Breast epithelium (tissue), 4 donors: ENCODE data around the gene TGFBR3. TPM values are rescaled to one million over a fixed set of nuclear protein-coding genes. Genes with fewer than 3 reads are reported as not detected.
A peak's percentile ranks its signal among the peaks of the same experiment; 100 is the strongest.

Experiments used
- DNase-seq, 2 donors: peaks; one replicate each; pipeline ENCODE4 v3.0.0-alpha.2; 2019; ENCODE audit warnings: low spot score in 2 of 2
- H3K27ac ChIP-seq, 2 donors: fragments of 200-600 bp; sonication (generic) in 1 of 2; one replicate each; pipeline ENCODE4 v1.5.1; 2016 to 2019; ENCODE audit warnings: mild to moderate bottlenecking in 1 of 2
- H3K27me3 ChIP-seq, 2 donors: fragments of 200-600 bp; sonication (generic) in 1 of 2; one replicate each; pipeline versions ENCODE4 v1.5.1 to v1.6.0; 2017 to 2019; ENCODE audit warnings: control low read depth in 1 of 2, mild to moderate bottlenecking in 1 of 2
- H3K36me3 ChIP-seq: fragments of 200-600 bp; one replicate; pipeline ENCODE4 v1.5.1; 2019
- H3K4me1 ChIP-seq, 2 donors: fragments of 200-600 bp; sonication (generic); one replicate each; pipeline ENCODE4 v1.5.1; 2016 to 2019; ENCODE audit warnings: control low read depth in 1 of 2
- H3K4me3 ChIP-seq, 3 donors: fragments of 200-600 bp; sonication (generic); 1 replicate in 2 of 3; 2 replicates in 1 of 3; pipeline ENCODE4 v1.5.1; 2016 to 2019; ENCODE audit warnings: mild to moderate bottlenecking in 3 of 3, moderate library complexity in 2 of 3
- H3K9me3 ChIP-seq, 2 donors: fragments of 200-600 bp; sonication (generic) in 1 of 2; one replicate each; pipeline ENCODE4 v1.5.1; 2016 to 2019; ENCODE audit warnings: control low read depth in 1 of 2
- POLR2A ChIP-seq: fragments of 450-650 bp; IDR thresholded peaks from one replicate; pipeline ENCODE4 v1.6.1; 2016; ENCODE audit warnings: antibody characterized with exemption, mild to moderate bottlenecking, moderate library complexity
- POLR2AphosphoS5 ChIP-seq, 3 donors: sonication (generic); formaldehyde crosslinking; IDR thresholded peaks; one replicate each; pipeline ENCODE4 v1.6.1; 2017; ENCODE audit warnings: antibody characterized with exemption in 3 of 3
- intact Hi-C: fragments of 100-400 bp; cut with DNase I; formaldehyde crosslinking; loops from one replicate; pipeline ENCODE4 v1.15.1; 2023; ENCODE audit warnings: low total_unique reads
- total RNA-seq, 3 donors: library from RNA; depleted of rRNA; stranded (reverse); fragments of >200 nt; gene quantifications; one replicate each; pipeline ENCODE4 v1.1.0, GENCODE V29; 2016
- TF ChIP-seq, protein P1 (sequence below), 3 donors: fragments of 450-650 bp; IDR thresholded peaks; one replicate each; pipeline ENCODE4 v1.5.1; 2016 to 2017; ENCODE audit warnings: antibody characterized with exemption in 3 of 3, mild to moderate bottlenecking in 3 of 3, moderate library complexity in 3 of 3

TGFBR3 gene
- total RNA-seq, 3 donors from 2014 or later, result 127 to 287 (median 167) TPM

DNA sequence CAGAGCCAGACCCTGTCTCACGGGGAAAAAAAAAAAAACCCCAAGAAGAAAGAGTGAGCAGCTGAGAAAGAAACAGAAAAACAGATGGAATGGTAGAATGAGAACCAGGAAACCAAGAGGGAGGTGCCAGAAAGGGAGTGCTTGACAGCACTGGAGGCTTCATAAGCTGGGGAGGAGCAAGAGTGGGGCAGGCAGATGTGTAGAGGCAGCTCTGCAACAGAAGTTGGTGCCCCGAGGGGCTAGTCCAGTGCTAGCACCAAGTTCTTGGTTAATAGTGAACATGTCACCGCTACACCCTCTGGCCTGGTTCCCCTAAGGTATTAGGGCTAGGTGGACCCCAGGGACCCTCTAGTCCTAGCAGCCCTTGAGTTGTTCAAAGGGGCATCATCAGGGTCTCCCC is 98.0 kb downstream of the TGFBR3 start:
- Histone ChIP-seq H3K36me3 (no peaks in the 10 kb centered on the region), H3K27ac (peak overlapping the region in 1 of 2 donors; percentile 57), H3K27me3 (no peaks in the 10 kb centered on the region), H3K4me3 (no peak overlapping the region), H3K4me1 (peaks cover 7 to 15% of the 10 kb centered on the region in 2 donors), H3K9me3 (no peaks in the 10 kb centered on the region)
- peak in 1 of 2 donors; percentile 7 for DNase-seq
- intact Hi-C loops, result no loop called here
- TF ChIP-seq, protein P1, sequence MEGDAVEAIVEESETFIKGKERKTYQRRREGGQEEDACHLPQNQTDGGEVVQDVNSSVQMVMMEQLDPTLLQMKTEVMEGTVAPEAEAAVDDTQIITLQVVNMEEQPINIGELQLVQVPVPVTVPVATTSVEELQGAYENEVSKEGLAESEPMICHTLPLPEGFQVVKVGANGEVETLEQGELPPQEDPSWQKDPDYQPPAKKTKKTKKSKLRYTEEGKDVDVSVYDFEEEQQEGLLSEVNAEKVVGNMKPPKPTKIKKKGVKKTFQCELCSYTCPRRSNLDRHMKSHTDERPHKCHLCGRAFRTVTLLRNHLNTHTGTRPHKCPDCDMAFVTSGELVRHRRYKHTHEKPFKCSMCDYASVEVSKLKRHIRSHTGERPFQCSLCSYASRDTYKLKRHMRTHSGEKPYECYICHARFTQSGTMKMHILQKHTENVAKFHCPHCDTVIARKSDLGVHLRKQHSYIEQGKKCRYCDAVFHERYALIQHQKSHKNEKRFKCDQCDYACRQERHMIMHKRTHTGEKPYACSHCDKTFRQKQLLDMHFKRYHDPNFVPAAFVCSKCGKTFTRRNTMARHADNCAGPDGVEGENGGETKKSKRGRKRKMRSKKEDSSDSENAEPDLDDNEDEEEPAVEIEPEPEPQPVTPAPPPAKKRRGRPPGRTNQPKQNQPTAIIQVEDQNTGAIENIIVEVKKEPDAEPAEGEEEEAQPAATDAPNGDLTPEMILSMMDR (IDR thresholded peaks at IDR 0.05), result no peak
- no peak for TF ChIP-seq POLR2A

DNA sequence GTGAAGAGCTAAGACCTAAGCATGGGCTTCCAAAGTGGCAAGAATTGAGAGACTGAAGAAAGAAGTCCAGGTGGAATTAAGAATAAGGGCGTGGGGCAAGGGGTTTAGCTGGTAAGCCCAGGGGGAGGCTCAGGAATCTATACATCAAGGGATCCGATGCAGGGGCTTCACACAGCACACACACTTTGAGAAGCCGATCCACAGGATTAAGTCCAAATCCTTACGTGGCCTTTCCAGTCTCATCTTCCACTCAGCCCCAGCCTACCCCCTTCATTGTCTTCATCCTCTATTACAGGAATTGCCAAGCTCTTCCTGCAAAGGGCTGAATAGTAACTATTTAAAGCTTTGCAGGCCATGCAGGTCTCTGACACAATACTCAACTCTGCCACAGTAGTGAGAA is 101.3 kb downstream of the TGFBR3 start:
- Histone ChIP-seq H3K9me3 (no peaks in the 10 kb centered on the region), H3K36me3 (no peaks in the 10 kb centered on the region), H3K27ac (peak overlapping the region in 1 of 2 donors; percentile 38), H3K27me3 (no peaks in the 10 kb centered on the region), H3K4me1 (peaks cover 6% of the 10 kb centered on the region in 2 donors), H3K4me3 (no peak overlapping the region)
- intact Hi-C loops, result no loop called here
- TF ChIP-seq, protein P1 (IDR thresholded peaks at IDR 0.05), result no peak
- no peak for TF ChIP-seq POLR2AphosphoS5 (IDR thresholded peaks at IDR 0.05)
- TF ChIP-seq POLR2A, result no peak
- DNase-seq, result no peak

DNA sequence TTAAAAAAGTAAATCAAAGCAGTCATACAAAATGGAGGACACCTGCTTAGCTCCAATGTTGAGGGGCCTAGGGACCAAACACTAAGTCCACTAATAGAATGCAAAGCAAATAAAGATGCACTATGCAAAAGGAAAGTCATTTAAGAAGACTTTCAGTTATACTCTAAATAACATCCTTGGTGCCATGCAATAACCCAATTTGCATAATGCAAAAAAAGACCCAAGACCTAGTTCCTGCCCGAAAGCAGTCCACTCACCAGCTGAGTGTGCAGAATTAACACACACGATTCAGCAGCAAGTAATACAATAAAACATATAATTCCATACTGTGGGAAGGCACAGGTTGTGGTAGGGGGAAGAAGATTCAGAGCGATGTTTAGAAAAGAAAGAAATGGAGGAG is 101.8 kb downstream of the TGFBR3 start:
- Histone ChIP-seq H3K4me3 (no peak overlapping the region), H3K27ac (peak overlapping the region in 1 of 2 donors; percentile 38), H3K9me3 (no peaks in the 10 kb centered on the region), H3K4me1 (peaks cover 6% of the 10 kb centered on the region in 2 donors), H3K27me3 (no peaks in the 10 kb centered on the region), H3K36me3 (no peaks in the 10 kb centered on the region)
- DNase-seq, result no peak
- no peak for TF ChIP-seq POLR2AphosphoS5 (IDR thresholded peaks at IDR 0.05)
- TF ChIP-seq, protein P1 (IDR thresholded peaks at IDR 0.05), result no peak
- TF ChIP-seq POLR2A, result no peak
- intact Hi-C loops, result no loop called here

DNA sequence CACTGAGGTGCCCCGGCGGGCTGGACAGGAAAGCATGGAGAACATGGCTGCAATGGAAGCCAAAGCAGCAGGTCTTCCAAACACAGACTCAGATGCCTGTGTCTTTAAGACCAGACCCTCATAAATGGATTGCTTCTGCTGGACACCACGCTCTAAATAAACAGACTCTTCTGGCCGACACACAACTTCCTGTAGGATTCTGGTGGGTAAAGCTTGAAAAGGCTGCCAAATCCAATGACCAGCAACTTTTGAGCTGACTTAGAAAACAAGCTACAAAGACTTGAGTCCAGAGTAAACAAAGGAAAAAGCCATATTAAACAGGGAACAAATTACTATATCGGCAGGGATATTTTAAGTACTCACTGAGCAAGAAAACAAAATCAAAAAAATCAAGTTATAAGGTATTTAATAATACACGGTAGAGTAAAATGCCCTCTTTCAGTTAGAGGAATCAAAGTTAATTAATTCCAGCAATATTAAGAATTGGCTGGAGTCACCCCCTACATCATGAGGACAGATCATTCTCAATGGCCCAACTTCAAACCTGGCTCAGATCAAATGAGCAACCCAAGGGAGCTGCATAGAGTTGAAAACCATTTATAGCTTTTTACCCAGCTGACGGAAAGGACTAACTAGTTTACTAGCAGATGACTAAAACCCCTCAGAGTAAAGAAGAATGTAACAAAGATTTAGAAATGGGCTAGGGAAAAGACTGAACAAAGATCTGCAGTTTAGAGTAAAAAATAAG is 102.4 kb downstream of the TGFBR3 start:
- Histone ChIP-seq H3K36me3 (no peaks in the 10 kb centered on the region), H3K9me3 (no peaks in the 10 kb centered on the region), H3K27ac (peak overlapping the region; percentile 40 to 87), H3K4me1 (peaks cover 2 to 6% of the 10 kb centered on the region in 2 donors), H3K27me3 (no peaks in the 10 kb centered on the region), H3K4me3 (peak overlapping the region in 1 of 3 donors; percentile 21)
- TF ChIP-seq, protein P1 (IDR thresholded peaks at IDR 0.05), result no peak
- TF ChIP-seq POLR2AphosphoS5 (IDR thresholded peaks at IDR 0.05), result no peak
- TF ChIP-seq POLR2A, result no peak
- intact Hi-C loops, result no loop called here
- DNase-seq, result no peak

DNA sequence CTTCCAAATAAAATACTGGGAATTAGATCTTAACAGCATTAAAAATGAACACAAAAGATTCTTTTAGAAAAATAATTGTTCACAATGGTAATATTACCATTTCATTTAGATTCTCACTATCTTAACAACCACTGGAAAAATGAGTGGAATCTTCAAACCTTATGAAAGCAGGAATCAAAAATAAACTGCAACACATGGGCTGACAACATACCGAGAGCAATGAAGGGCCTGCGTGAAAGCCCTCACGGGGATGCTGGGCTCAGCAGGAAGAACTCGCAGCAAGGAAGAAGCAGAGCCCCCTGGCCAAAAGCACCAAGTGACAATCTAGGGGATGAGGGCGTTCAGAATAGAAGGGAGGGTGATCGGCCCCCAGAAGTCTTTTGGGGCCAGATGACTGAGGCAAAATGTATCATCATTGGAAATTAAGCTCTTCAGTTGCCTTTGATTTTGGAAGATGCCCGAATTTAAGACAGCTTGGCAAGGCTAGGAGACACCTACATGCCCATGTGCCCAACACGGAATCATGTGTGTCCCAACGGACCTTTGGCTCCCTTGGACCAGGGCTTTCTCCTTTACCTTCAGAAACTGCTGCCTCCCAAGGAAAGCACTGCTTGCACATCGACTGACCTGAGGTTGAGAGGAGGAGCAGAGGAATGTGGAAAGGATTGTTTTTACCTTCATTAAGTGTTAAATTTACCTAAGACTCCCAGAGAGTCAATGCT is 103.9 kb downstream of the TGFBR3 start:
- no peak for DNase-seq
- Histone ChIP-seq H3K4me1 (peaks cover 2 to 6% of the 10 kb centered on the region in 2 donors), H3K4me3 (no peak overlapping the region)

More for the DNA sequence above, 103.9 kb downstream of the TGFBR3 start:
- peak overlapping the region; percentile 40 to 87 for H3K27ac ChIP-seq
- H3K9me3 ChIP-seq, result no peaks in the 10 kb centered on the region
- H3K36me3 ChIP-seq, result no peaks in the 10 kb centered on the region
- intact Hi-C loops, result no loop called here
- no peak for TF ChIP-seq POLR2AphosphoS5 (IDR thresholded peaks at IDR 0.05)
- TF ChIP-seq POLR2A, result no peak
- TF ChIP-seq, protein P1 (IDR thresholded peaks at IDR 0.05), result no peak
- H3K27me3 ChIP-seq, result no peaks in the 10 kb centered on the region
